Keratinocyte (primary cell): Measurements from ENCODE around the gene MAZ. TPM values are rescaled to one million over a fixed set of nuclear protein-coding genes. Genes with fewer than 3 reads are reported as not detected.

Experiments
- DNase-seq: peaks from one replicate; pipeline ENCODE4 v3.0.0-alpha.2; 2011; ENCODE audit warnings: low read depth, missing footprints, low spot score
- FAIRE-seq: peaks from 2 replicates; lab custom pipeline; 2011; peaks lifted over from hg19 to GRCh38; lab: Jason Lieb, UNC
- H2AFZ ChIP-seq: 2 replicates; pipeline ENCODE4 v1.6.0; 2012; ENCODE audit warnings: low read length, control low read depth, inconsistent platforms; ENCODE audit not compliant: control insufficient read depth
- H3K27ac ChIP-seq: 2 replicates; pipeline ENCODE4 v1.5.1; 2011; ENCODE audit warnings: low read length; ENCODE audit not compliant: control insufficient read depth, insufficient read depth
- H3K27me3 ChIP-seq: 3 replicates; pipeline ENCODE4 v1.6.0; 2011; ENCODE audit warnings: low read length; ENCODE audit not compliant: control insufficient read depth, insufficient read depth; ENCODE audit errors: extremely low read depth
- H3K36me3 ChIP-seq, 2 experiments: 2 replicates in 1 of 2; 3 replicates in 1 of 2; pipeline ENCODE4 v1.5.1; 2011; ENCODE audit warnings: low read length in 2 of 2, mild to moderate bottlenecking in 1 of 2; ENCODE audit not compliant: control insufficient read depth in 2 of 2, insufficient read depth in 2 of 2; ENCODE audit errors: extremely low read depth in 1 of 2
- H3K4me1 ChIP-seq: 3 replicates; pipeline ENCODE4 v1.5.1; 2011; ENCODE audit warnings: low read length; ENCODE audit not compliant: control insufficient read depth, insufficient read depth; ENCODE audit errors: extremely low read depth
- H3K4me2 ChIP-seq: 3 replicates; pipeline ENCODE4 v1.6.0; 2011; ENCODE audit warnings: low read depth, low read length; ENCODE audit not compliant: control insufficient read depth, insufficient read depth; ENCODE audit errors: extremely low read depth
- H3K4me3 ChIP-seq, 3 experiments: fragments of 200-600 bp in 1 of 3; sonication (generic) in 1 of 3; 2 replicates in 2 of 3; 3 replicates in 1 of 3; pipeline ENCODE4 v1.5.1; 2011 to 2016; ENCODE audit warnings: low read length in 3 of 3, mild to moderate bottlenecking in 3 of 3, control low read depth in 2 of 3, inconsistent platforms in 1 of 3, low read depth in 1 of 3, mixed read lengths in 1 of 3, mixed run types in 1 of 3, moderate library complexity in 1 of 3; ENCODE audit not compliant: control insufficient read depth in 2 of 3, insufficient read depth in 2 of 3; ENCODE audit errors: extremely low read depth in 1 of 3
- H3K79me2 ChIP-seq: 2 replicates; pipeline ENCODE4 v1.6.0; 2012; ENCODE audit warnings: low read length; ENCODE audit not compliant: control insufficient read depth, insufficient read depth
- H3K9ac ChIP-seq: 3 replicates; pipeline ENCODE4 v1.6.0; 2011; ENCODE audit warnings: low read length; ENCODE audit not compliant: control insufficient read depth, insufficient read depth; ENCODE audit errors: extremely low read depth
- H3K9me1 ChIP-seq: 3 replicates; pipeline ENCODE4 v1.6.0; 2011; ENCODE audit warnings: low read length; ENCODE audit not compliant: control insufficient read depth, insufficient read depth; ENCODE audit errors: extremely low read depth
- H3K9me3 ChIP-seq: 2 replicates; pipeline ENCODE4 v1.5.1; 2012; ENCODE audit warnings: low read depth, low read length; ENCODE audit not compliant: control insufficient read depth
- H4K20me1 ChIP-seq: 3 replicates; pipeline ENCODE4 v1.6.0; 2011; ENCODE audit warnings: low read length; ENCODE audit not compliant: control insufficient read depth, insufficient read depth; ENCODE audit errors: extremely low read depth
- EZH2 ChIP-seq: IDR thresholded peaks from one replicate; pipeline ENCODE4 v1.6.1; 2012; ENCODE audit warnings: inconsistent platforms, mild to moderate bottlenecking, low read length, moderate library complexity
- dilution Hi-C: fragments of 300-500 bp; cut with MboI; formaldehyde crosslinking; loops from one replicate; pipeline ENCODE4 v1.7.0; 2020; ENCODE audit warnings: low sequenced_read_pairs; ENCODE audit not compliant: extremely low pct_ligation_motif_present
- polyA plus RNA-seq, 5 experiments: library from polyadenylated mRNA; depleted of rRNA in 3 of 5; stranded (reverse) in 3 of 5; stranded (forward) in 1 of 5; unstranded in 1 of 5; fragments of >200 nt; gene quantifications; 1 replicate in 1 of 5; 2 replicates in 3 of 5; 3 replicates in 1 of 5; pipeline versions ENCODE4 v1.2.1 to v1.2.3, GENCODE V29; 2011 to 2012; ENCODE audit warnings: missing spikeins in 2 of 5, low read depth in 1 of 5, low replicate concordance in 1 of 5
- TF ChIP-seq, protein P1 (sequence below), 3 experiments: IDR thresholded peaks in 1 of 3; conservative IDR thresholded peaks in 1 of 3; optimal IDR thresholded peaks in 1 of 3; 2 replicates in 2 of 3; 3 replicates in 1 of 3; pipeline versions ENCODE3 to v1.5.1; 2011; ENCODE audit warnings: low read length in 3 of 3, mild to moderate bottlenecking in 3 of 3, moderate library complexity in 2 of 3, control low read depth in 1 of 3, inconsistent platforms in 1 of 3; ENCODE audit not compliant: insufficient read depth in 2 of 3; ENCODE audit errors: extremely low read depth in 1 of 3

The MAZ gene
- polyA plus RNA-seq, 1 donor (not counting 4 experiments of a cell fraction or from before 2014, with no cell fraction given) = 48.5 TPM

GRCh38 chr16:29805232-29806098 lies 864 bp upstream of the MAZ start:
- DNase-seq (no peak), FAIRE-seq (no peak)
- dilution Hi-C loops = no loop called here
- Histone ChIP-seq H3K4me1 (peaks cover 24% of the 10 kb centered on the region), H3K9me3 (no peaks in the 10 kb centered on the region), H3K4me3 (peak overlapping the region; percentile 56 to 81 (median 72)), H3K27ac (peak overlapping the region; percentile 85), H4K20me1 (no peaks in the 10 kb centered on the region), H3K36me3 (peaks cover 12 to 19% of the 10 kb centered on the region in 2 experiments), H3K9me1 (no peaks in the 10 kb centered on the region), H2AFZ (peak overlapping the region; percentile 81), H3K9ac (peak overlapping the region; percentile 93), H3K79me2 (peaks cover 22% of the 10 kb centered on the region), H3K4me2 (peak overlapping the region; percentile 92), H3K27me3 (no peaks in the 10 kb centered on the region)
- TF ChIP-seq EZH2 = no peak
- TF ChIP-seq, protein P1, sequence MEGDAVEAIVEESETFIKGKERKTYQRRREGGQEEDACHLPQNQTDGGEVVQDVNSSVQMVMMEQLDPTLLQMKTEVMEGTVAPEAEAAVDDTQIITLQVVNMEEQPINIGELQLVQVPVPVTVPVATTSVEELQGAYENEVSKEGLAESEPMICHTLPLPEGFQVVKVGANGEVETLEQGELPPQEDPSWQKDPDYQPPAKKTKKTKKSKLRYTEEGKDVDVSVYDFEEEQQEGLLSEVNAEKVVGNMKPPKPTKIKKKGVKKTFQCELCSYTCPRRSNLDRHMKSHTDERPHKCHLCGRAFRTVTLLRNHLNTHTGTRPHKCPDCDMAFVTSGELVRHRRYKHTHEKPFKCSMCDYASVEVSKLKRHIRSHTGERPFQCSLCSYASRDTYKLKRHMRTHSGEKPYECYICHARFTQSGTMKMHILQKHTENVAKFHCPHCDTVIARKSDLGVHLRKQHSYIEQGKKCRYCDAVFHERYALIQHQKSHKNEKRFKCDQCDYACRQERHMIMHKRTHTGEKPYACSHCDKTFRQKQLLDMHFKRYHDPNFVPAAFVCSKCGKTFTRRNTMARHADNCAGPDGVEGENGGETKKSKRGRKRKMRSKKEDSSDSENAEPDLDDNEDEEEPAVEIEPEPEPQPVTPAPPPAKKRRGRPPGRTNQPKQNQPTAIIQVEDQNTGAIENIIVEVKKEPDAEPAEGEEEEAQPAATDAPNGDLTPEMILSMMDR (optimal IDR thresholded peaks at IDR 0.05 in 1 of 3, IDR thresholded peaks at IDR 0.05 in 1 of 3, conservative IDR thresholded peaks at IDR 0.05 in 1 of 3; ENCODE audit: extremely low read depth in 1 of 3, insufficient read depth in 2 of 3, low read length in 3 of 3) = peak in 1 of 3 experiments; percentile 0

- H3K9me3 ChIP-seq = no peaks in the 10 kb centered on the region
- no peaks in the 10 kb centered on the region for H4K20me1 ChIP-seq
- dilution Hi-C loops = no loop called here
- no peak for DNase-seq
- no peak for FAIRE-seq
- H3K79me2 ChIP-seq = peaks cover 22% of the 10 kb centered on the region
- H3K4me3 ChIP-seq = peak overlapping the region; percentile 50 to 83 (median 77)
- H2AFZ ChIP-seq = no peak overlapping the region
- peak overlapping the region; percentile 61 for H3K27ac ChIP-seq
- peaks cover 4% of the 10 kb centered on the region for H3K27me3 ChIP-seq
- peaks cover 36% of the 10 kb centered on the region for H3K4me1 ChIP-seq
- TF ChIP-seq, protein P1 (optimal IDR thresholded peaks at IDR 0.05 in 1 of 3, IDR thresholded peaks at IDR 0.05 in 1 of 3, conservative IDR thresholded peaks at IDR 0.05 in 1 of 3; ENCODE audit: extremely low read depth in 1 of 3, insufficient read depth in 2 of 3, low read length in 3 of 3) = no peak
- peaks cover 8 to 9% of the 10 kb centered on the region in 2 experiments for H3K36me3 ChIP-seq
- H3K9me1 ChIP-seq = peaks cover 2% of the 10 kb centered on the region
- peak overlapping the region; percentile 94 for H3K4me2 ChIP-seq
- peak overlapping the region; percentile 78 for H3K9ac ChIP-seq
Observed at GRCh38 chr16:29806641-29807425, 504 bp downstream of the MAZ start.
